Activated T-cell treated with anti-CD3 and anti-CD28 coated beads for 1 hour (primary cell): Measurements from ENCODE around the gene SFXN4.
"Not testable (repeated sequence)": the region's sequence is repeated elsewhere in the genome, so short reads cannot be mapped to it uniquely, and the experiment has no call there.

Experiments used
- DNase-seq: peaks from one replicate; pipeline ENCODE4 v3.0.0-alpha.2; 2020; ENCODE audit warnings: low read depth

SFXN4 gene

DNA sequence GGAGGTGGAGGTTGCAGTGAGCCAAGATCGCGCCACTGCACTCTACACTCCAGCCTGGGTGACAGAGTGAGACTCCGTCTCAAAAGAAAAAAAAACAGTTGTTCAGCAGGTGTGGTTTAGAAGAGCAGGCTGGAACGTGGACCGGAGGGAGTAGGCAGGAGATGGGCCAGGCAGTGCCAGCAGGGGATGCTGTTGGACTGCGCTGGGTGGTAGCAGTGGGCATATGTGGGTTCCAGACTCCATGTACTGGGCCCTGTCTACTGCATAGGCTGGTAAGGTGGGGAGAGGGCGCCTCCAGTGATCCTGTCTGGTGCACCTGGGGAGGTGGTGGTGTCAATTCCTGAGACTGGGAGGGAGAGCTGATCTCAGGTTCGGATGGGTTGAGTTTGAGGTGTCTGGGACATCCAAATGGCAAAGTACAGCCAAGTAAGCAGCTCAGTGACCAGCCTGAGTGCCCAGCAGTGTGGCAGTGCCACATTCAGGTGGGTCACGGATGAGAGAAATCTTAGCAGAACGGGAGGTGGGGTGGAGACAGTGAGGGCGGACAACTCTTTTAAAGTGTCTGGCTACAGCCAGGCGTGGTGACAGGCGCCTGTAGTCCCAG lies 25.9 kb downstream of the SFXN4 start:
- peak; percentile 41 for DNase-seq

DNA sequence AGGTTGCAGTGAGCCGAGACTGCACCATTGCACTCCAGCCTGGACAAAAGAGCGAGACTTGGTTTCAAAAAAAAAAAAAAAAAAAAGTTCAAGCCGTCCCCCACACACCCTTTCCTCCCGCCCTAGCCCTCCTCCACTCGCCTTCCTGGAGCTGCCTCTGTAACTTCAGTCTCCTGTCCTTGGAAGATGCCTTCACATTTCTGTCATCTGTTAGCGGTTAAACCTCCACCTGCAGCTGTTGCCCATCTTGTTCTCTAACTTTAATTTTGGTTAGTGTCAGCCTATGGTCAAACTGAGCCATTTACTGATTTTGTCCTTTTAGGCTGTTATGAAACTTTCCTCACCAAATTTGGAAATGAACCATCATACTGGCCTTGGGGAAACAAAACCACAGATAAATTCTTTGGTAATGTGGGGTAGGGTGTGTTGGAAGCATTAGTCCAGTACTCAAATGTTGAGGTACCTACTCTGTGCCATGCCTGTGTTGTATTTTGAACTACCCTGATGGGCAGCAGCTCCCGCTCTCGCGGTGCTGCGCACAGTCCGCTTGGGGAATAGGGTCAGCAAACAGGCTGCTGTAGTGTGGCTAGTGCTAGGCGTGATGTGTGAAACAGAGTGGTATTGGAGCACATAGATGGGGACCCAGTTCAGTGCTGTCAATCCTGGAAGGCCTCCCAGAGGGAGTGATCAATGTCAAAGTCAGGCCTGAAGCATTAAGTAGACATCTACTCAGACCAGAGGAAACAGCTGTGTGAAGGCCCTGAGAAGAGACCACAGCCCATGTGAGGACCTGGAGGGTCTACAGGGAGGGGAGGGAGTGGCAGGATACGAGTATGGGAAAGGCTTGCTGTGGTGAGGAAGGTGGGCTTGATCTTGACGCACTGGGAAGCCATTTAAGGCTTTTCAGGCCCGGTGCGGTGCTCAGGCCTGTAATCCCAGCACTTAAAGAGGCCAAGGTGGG lies 26.9 kb downstream of the SFXN4 start:
- no peak for DNase-seq

DNA sequence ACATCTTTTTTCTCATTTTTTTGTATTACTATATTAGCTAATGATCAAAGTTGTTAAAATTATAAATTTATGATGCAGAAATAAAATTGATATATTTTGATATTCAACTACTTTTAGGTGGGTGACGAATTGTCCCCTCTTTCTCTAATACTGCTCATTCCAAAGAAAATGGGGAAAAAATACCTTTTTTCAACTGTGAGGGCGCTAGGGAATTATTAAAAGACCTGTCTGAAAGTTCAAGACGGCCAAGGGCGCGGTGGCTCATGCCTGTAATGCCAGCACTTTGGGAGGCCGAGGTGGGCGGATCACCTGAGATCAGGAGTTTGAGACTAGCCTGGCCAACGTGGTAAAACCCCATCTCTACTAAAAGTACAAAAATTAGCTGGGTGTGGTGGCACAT lies 27.6 kb downstream of the SFXN4 start:
- not testable (repeated sequence) for DNase-seq

DNA sequence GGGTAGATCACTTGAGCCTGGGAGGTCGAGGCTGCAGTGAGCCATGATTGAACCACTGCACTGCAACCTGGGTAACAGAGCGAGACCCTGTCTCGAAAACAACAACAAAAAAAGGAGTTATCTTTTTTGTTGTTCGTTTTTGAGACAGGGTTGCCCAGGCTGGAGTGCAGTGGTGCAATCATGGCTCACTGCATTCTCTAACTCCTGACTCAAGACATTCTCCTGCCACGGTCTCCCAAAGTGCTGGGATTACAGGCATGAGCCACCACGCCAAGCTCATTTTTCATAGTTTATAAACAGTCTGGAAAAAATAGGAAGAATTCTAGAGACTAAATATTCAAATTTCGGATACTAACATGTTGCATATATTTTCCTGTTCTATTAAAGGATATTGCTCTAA lies 29.4 kb downstream of the SFXN4 start:
- no peak for DNase-seq

DNA sequence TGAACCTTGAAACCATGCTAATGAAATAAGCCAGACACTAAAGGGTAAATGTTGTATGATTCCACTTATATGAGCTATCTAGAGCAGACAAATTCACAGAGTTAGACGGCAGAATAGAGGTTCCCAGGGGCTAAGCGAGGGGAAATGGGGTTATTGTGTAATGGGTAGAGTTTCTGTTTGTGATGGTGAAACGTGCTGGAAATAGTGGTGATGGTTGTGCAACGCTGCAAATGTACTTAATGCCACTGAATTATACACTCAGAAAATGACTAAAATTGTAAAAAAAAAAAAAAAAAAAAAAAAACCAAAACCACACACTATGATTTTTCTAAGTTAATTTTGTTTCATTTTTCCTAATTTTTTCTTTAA lies 30.0 kb downstream of the SFXN4 start:
- DNase-seq: no peak

DNA sequence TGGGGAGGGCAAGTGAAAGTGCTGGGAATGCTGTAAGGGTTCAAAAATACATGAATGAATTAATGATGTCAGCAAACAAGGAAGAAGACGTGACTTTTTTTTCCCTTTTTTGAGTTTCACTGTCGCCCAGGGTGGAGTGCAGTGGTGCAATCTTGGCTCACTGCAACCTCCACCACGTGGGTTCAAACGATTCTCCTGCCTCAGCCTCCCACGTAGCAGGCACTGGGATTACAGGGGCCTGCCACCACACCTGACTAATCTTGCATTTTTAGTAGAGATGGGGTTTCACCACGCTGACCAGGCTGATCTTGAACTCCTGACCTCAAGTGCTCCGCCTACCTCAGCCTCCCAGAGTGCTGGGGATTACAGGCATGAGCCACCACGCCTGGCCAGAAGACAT lies 31.6 kb downstream of the SFXN4 start:
- no peak for DNase-seq

DNA sequence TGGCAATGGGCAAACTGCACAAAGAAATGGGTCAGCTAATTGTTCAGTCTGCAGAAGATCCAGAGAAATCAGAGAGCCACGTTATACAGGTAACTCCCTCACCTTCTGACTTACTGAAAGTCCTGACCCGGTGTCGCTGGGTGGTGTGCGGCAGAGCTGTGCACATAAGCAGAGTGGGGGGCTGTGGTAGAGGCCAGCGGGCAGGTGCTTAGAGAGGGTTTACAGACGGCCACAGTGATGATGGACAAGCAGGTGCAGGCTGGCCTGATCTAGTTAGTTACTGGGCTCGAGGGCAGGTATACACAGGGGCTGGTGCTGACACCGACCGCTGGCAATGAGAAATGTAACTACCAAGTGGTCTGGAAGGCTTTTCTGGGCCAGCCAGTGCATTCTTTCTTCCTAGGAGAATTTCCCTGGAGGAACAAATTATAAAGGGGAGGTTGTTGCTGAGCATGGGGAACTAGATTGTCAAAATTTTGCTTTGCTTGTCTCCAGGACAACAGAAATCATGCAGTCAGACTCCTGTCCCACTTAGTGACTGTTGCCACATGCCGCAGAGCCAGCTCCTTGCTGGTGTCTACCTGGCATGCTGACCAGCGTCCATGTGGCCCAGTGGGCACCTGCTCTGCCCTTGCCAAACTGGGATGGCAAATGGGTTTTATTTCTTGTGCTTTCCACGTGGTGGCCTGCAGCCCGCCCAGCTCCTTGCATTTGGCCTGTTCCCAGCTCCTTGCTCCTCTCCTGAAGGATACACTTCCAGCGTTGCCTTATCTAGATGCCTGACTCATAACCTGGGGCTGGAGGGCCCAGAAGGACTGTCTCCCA lies 32.8 kb downstream of the SFXN4 start:
- no peak for DNase-seq

DNA sequence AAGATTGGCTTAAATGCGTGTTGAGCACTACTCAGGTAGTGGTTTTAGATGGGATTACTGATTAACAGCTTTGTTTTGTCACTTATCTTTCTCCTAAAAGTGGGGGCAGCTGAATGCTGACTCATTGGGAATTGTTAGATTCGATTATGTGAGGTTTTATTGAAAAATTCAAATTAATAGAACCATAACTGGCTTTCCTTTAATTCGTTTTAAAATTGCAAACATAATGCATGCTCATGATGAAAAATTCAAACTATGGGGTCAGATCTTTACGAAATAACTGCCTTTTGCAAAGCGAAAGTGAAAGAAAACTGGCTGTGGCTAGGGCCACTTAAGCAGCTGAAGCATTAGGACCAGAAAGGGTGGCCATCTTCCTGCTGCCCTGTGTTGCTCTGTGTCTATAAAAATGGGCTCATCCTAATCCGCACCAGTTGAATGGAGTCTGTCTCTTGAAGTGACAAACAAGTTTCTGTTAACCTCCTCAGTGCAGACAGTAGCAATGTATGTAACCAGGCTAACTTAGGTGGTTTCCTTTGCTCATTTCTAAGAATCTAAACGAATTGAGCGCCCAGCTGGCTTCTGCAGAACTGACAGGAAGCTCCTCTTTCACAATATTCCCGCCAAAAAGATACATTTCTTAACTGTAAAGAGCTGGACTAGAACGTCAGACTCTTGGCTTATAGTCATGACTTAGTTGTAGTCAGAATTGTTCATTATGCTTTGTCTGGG lies 33.8 kb downstream of the SFXN4 start:
- DNase-seq: no peak

DNA sequence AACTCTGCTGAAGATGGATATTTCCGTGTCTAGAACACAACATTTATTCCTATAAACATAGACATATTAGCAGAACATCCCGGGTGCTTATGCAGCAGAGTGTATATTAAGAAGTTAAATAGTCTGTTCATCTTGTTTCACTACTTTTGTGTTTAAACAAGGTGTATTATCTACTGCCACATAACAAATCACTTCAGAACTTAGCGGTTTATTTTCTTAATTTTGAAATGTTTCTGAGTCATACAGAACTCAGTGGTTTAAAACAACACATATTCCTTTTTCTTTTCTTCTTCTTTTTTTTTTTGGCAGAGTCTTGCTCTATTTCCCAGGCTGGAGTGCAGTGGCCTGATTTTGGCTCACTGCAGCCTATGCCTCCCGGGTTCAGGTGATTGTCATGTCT lies 35.8 kb downstream of the SFXN4 start:
- no peak for DNase-seq

DNA sequence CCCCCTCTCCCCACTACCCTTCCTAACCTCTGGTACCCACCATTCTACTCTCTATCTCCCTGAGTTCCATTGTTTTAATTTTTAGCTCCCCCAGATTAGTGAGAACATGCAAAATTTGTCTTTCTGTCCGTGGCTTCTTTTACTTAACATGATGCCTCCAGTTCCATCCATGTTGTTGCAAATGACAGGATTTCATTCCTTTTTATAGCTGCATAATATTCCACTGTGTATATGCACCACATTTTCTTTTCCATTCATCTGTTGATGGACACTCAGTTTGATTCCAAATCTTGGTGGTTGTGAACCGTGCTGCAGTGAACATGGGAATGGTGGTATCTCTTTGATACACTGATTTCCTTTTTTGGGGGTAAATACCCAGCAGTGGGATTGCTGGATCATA lies 39.6 kb downstream of the SFXN4 start:
- DNase-seq: no peak

DNA sequence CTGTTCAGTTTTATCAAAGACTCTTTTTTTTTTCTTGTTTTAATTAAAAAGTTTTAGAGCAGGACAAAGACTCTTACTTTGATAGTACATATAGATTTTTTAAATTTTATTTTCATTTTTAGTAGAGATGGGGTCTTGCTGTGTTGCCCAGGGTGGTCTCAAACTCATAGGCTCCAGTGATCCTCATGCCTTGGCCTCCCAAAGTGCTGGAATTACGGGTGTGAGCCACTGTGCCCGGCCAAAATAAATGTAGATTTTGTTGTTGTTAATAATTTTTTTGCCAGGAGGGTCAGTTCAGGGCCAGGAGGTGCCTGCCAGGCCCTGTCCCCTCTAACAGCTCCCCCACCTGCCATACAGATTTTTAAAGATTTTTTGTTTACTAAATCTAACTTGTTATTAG lies 44.6 kb downstream of the SFXN4 start:
- DNase-seq: no peak

DNA sequence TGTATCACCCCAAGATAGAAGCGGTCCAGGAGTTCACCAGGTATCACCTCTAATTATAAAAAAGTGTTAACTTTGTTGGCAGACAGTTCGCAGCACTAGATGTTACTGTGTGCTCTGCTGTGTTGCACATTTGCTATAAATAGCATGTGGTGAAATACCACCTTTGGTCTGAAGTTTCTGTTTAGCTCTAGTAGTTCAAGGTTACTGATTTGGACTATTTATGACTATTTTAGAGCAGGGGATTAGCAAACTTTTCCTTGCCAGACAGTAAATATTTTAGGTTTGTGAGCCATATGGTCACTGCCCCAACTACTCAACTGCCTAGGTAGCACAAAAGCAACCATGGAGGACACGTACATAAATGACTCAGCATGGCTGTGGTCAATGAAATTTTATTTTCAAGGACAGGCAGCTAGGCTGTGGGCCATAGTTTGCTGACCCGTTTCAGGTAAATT lies 45.1 kb downstream of the SFXN4 start:
- no peak for DNase-seq

DNA sequence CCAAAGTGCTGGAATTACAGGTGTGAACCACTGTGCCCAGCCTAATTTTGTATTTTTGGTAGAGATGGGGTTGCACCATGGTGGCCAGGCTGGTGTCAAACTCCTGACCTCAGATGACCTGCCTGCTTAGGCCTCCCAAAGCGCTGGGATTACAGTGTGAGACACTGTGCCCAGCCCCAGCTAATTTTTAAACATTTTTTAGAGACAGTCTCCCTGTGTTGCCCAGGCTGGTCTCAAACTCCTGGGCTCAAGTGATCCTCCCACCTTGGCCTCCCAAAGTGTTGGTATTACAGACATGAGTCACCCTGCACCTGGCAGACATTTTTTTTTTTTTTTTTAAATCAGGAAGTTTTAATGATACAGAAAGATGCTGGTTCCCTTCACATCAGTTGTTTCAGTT lies 46.1 kb downstream of the SFXN4 start:
- DNase-seq: no peak

DNA sequence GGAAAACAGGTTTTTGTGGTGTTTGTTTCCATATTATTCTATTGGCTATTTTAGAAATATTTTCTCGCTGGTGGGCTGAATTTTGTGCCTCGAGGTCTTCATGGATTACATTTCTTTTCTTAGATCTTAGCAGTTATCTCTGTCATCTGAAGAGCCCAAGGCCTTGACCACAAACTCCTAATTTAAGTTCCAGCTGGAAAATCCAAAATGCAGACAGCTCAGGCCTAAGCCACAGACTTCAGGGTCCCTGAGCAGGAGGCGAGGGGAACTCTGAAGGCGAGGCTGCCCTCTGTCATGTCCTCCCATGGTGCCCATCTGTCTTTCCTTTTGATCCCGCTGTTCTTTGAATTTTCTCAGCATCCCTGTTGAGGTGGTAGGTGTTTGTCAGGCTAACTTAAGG lies 47.3 kb downstream of the SFXN4 start:
- DNase-seq: no peak

DNA sequence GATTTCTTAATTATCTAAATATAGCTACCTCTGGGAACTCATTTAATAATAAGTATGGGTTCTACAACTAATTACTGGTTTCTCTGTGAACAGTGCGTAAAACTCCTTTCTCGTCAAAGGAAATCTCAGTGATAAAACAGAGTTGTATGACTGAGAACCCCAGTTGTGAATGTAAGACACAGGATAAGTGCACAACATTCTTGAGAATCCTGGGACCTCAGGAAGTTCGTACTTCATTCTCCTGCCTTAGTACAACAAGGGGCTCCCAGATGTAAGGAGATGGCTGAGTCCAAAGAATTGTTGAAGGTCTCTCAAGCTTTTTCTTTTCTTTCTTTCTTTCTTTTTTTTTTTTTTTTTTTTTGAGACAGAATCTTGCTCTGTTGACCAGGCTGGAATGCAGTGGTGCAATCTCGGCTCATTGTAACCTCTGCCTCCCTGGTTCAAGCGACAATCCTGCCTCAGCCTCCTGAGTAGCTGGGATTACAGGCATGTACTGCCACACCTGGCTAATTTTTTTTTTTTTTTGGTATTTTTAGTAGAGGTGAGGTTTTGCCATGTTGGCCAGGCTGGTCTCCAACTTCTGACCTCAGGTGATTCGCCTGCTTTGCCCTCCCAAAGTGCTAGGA lies 49.1 kb downstream of the SFXN4 start:
- DNase-seq: no peak

DNA sequence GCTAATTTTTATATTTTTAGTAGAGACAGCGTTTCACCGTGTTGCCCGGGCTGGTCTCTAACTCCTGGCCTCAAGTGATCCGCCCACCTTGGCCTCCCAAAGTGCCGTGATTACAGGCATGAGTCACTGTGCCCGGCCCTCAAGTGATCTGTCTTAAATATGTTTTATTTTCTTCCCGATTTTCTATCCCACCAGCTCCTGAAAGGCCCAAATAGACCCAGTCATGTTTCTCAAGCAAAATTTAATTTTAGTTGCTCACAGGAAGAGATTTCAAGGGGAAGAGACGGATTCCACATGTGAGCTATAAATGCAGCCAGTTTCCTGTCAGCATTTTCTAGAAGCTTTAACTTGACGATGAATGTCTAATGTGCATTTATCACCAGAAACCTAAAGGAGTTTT lies 49.6 kb downstream of the SFXN4 start:
- no peak for DNase-seq

DNA sequence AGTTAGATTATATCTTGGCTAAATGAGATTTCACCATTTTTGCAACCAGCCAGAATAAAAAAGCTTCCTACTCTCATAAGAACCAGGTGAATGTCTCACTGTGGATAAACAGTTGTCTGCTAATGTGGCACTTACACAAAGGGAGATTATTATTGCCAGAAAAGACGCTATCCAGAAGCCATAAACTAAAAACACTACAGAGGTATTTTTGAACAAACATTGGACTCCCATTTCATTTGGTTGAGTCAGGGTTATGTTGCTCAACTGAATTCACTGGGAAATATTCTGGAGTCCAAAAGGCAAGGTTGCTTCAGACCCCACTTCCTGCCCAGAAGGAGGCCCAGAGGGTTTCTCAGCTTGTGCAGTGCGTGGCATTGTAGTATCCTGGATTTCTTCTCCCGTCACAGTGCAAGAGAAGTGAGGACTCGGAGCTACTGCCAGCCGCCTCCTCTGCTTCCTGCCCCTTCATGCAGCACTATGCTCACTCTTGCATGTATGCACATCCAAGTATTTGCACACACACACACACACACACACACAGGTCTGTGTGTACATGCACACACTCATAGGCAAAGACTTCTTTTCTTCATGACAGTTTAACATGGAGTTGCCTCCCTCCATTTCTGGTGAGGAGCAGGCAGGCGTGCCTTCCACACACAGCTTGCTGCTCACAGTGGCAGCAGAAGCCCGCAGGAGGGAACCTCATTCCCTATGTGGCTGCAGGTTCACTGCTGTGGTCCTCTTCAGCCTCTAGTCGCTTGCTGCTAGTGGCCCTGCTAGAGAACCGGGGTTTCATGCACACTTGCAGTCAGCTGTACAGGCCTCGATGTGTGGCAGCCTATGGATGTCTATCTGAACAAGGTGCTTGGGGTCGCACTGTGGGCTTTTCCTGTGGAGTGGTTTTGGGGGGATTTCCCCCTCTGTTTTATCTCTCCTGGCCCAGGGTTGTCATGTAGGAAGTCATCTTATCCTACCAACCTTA lies 51.5 kb downstream of the SFXN4 start:
- DNase-seq: no peak

DNA sequence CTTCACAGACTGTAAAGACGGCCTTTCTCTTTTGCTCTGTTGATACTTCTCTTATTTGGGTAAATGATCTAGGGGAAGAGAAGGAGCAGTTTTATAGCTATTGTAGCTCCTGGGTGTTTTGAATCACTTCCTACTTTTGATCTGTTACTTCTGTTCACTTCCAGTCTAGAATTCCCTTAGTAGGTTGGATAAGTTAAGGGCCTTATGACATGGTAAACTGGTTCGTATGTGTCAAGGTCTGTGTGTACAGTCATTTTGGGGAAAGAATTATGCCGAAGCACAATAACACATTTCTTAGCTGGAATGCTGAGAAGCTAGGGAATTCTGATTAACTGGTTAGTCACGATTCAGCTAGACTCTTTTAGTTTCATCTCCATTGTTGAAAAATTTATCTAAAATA lies 53.5 kb downstream of the SFXN4 start:
- DNase-seq: no peak

DNA sequence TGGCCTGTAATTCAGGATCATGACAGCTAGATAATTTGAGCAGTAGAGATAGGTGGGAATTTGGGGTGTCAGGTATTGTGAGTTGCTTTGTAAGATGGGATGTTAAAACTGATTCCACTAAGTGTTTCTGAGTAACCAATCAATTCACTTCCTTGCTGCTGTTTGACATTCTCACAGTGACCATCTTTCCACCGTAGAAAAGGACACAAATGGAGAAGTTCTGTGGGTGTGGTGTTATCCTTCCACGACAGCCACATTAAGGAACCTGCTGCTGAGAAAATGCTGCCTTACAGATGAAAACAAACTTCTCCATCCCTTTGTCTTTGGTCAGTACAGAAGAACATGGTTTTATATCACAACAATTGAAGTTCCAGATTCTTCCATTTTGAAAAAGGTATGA lies 57.7 kb downstream of the SFXN4 start:
- DNase-seq: not testable (repeated sequence)

DNA sequence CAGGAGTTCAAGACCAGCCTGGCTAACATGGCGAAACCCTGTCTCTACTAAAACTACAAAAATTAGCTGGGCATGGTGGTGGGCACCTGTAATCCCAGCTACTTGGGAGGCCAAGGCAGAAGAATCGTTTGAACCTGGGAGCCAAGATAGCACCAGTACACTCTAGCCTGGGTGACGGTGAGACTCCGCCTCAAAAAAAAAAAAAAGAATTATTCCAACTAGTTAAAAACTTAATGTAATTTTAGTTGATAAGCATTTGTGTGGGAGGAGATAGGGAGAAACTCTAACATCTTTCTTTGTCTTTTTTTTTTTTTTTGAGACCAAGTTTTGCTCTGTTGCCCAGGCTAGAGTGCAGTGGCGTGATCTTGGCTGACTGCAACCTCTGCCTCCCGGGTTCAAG lies 58.4 kb downstream of the SFXN4 start:
- DNase-seq: not testable (repeated sequence)
